ENCODE data around the gene PDCD6IP. TPM values are rescaled to one million over a fixed set of nuclear protein-coding genes. Genes with fewer than 3 reads are reported as not detected.
"Not testable (repeated sequence)": the region's sequence is repeated elsewhere in the genome, so short reads cannot be mapped to it uniquely, and the experiment has no call there.

Gene PDCD6IP
- total RNA-seq, 1 experiment from 2014 or later: 266 TPM

DNA sequence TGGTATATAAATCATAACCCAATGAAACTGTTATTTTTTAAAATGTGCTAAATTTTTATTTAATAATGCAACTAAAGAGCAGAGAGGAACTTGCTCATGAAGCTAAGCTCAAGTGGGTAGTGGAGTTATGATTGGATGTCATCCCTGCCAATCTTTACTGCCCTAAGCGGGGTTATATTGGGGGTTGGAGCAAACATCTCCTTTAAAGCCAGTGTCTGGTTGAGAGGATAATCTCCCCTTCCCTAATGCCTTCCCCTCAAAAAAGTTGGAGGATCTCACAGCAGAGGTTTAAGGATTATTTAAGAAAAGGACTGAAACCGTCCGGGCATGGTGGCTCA is 48.2 kb upstream of the PDCD6IP start:
- no peaks in the 10 kb centered on the region for H3F3A ChIP-seq (ENCODE audit: low read length, unreplicated experiment)
- no peak for TF ChIP-seq EZH2phosphoT487 (IDR thresholded peaks at IDR 0.05; ENCODE audit: borderline replicate concordance, low read length)
- TF ChIP-seq, protein P1, sequence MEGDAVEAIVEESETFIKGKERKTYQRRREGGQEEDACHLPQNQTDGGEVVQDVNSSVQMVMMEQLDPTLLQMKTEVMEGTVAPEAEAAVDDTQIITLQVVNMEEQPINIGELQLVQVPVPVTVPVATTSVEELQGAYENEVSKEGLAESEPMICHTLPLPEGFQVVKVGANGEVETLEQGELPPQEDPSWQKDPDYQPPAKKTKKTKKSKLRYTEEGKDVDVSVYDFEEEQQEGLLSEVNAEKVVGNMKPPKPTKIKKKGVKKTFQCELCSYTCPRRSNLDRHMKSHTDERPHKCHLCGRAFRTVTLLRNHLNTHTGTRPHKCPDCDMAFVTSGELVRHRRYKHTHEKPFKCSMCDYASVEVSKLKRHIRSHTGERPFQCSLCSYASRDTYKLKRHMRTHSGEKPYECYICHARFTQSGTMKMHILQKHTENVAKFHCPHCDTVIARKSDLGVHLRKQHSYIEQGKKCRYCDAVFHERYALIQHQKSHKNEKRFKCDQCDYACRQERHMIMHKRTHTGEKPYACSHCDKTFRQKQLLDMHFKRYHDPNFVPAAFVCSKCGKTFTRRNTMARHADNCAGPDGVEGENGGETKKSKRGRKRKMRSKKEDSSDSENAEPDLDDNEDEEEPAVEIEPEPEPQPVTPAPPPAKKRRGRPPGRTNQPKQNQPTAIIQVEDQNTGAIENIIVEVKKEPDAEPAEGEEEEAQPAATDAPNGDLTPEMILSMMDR (conservative IDR thresholded peaks at IDR 0.05; ENCODE audit: low read depth, low read length): no peak
- no peak for TF ChIP-seq EZH2 (IDR thresholded peaks at IDR 0.05; ENCODE audit: low read length, unreplicated experiment)
- intact Hi-C loops (cut with micrococcal nuclease): no loop called here
- no peak overlapping the region for H3K9ac ChIP-seq (ENCODE audit: low read length)
- BruUV-seq (replicated peaks): no TSS peak
- ATAC-seq (no peak), DNase-seq (no peak)
- no peaks in the 10 kb centered on the region for H3K27me3 ChIP-seq (ENCODE audit: low read length)
- POLR2A ChIA-PET (ENCODE audit: unreplicated experiment): no interaction called here
- H3K9me2 ChIP-seq (replicated peaks; ENCODE audit: low read length): no peaks in the 10 kb centered on the region
- H3K79me2 ChIP-seq (ENCODE audit: low read length): no peaks in the 10 kb centered on the region
- H3K4me2 ChIP-seq (ENCODE audit: low read length): no peak overlapping the region
- no peak overlapping the region for H3K27ac ChIP-seq (ENCODE audit: low read length)
- CTCF ChIA-PET: no interaction called here
- no peak overlapping the region for H2AFZ ChIP-seq (ENCODE audit: low read length)
- H3K9me3 ChIP-seq (ENCODE audit: low read length): peaks cover 9% of the 10 kb centered on the region
- H3K4me1 ChIP-seq (ENCODE audit: insufficient read depth, low read length): 0 out of 2 replicates have a peak, but pooled peaks cover 3% of the 10 kb centered on the region
- H3K36me3 ChIP-seq (ENCODE audit: low read depth, low read length): no peaks in the 10 kb centered on the region
- H4K20me1 ChIP-seq (ENCODE audit: low read length): no peaks in the 10 kb centered on the region
- no peak overlapping the region for H3K4me3 ChIP-seq (ENCODE audit: low read length)

DNA sequence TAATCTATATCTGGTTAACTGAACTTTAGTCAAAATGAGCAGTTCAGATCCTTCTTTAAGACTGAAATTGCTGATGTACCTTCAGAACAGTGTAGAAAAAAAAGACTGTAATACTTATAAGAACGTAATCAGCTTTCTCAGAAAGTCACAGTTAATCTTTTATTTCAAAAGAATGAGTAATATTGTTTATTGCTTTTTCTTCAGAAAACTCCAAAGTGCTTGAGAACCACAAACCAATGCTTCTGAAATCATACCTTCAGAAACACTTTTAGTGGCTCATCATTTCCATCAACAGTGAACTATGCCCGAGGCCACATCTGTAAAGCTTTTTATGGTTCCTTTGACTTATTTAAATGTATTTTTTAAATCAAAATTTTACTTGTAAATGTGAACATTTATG is 47.1 kb upstream of the PDCD6IP start:
- TF ChIP-seq EZH2phosphoT487 (IDR thresholded peaks at IDR 0.05; ENCODE audit: borderline replicate concordance, low read length): no peak
- TF ChIP-seq, protein P1 (conservative IDR thresholded peaks at IDR 0.05; ENCODE audit: low read depth, low read length): no peak
- no peak for TF ChIP-seq EZH2 (IDR thresholded peaks at IDR 0.05; ENCODE audit: low read length, unreplicated experiment)
- H3K9ac ChIP-seq (ENCODE audit: low read length): no peak overlapping the region
- CTCF ChIA-PET: no interaction called here
- intact Hi-C loops (cut with micrococcal nuclease): no loop called here
- ATAC-seq (no peak), DNase-seq (no peak)
- H3K4me1 ChIP-seq (ENCODE audit: insufficient read depth, low read length): 0 out of 2 replicates have a peak, but pooled peaks cover 3% of the 10 kb centered on the region
- no peaks in the 10 kb centered on the region for H3K27me3 ChIP-seq (ENCODE audit: low read length)
- BruUV-seq (replicated peaks): no TSS peak
- H2AFZ ChIP-seq (ENCODE audit: low read length): no peak overlapping the region
- no peak overlapping the region for H3K27ac ChIP-seq (ENCODE audit: low read length)
- no peaks in the 10 kb centered on the region for H4K20me1 ChIP-seq (ENCODE audit: low read length)
- POLR2A ChIA-PET (ENCODE audit: unreplicated experiment): no interaction called here
- H3K4me3 ChIP-seq (ENCODE audit: low read length): no peak overlapping the region
- no peaks in the 10 kb centered on the region for H3K9me2 ChIP-seq (replicated peaks; ENCODE audit: low read length)
- H3K4me2 ChIP-seq (ENCODE audit: low read length): no peak overlapping the region
- H3K36me3 ChIP-seq (ENCODE audit: low read depth, low read length): no peaks in the 10 kb centered on the region
- H3F3A ChIP-seq (ENCODE audit: low read length, unreplicated experiment): no peaks in the 10 kb centered on the region
- no peaks in the 10 kb centered on the region for H3K79me2 ChIP-seq (ENCODE audit: low read length)
- peaks cover 9% of the 10 kb centered on the region for H3K9me3 ChIP-seq (ENCODE audit: low read length)

DNA sequence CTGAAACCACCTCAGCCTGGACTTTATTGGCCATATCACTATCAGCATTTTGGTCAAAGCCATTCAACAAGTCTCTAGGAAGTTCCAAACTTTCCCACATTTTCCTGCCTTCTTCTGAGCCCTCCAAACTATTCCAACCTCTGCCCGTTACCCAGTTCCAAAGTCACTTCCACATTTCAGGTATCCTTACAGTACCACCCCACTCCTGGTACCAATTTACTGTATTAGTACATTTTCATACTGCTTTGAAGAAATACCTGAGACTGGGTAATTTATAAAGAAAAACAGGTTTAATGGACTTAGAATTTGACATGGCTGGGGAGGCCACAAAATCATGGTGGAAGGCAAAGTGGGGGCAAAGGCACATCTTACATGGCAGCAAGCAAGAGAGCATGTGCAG is 44.0 kb upstream of the PDCD6IP start:
- DNase-seq; POLR2A ChIA-PET (ENCODE audit: unreplicated experiment); ATAC-seq; H3K27me3 ChIP-seq (ENCODE audit: low read length); H3K27ac ChIP-seq (ENCODE audit: low read length); CTCF ChIA-PET; H3K9me2 ChIP-seq (replicated peaks; ENCODE audit: low read length); H3K36me3 ChIP-seq (ENCODE audit: low read depth, low read length); H3K79me2 ChIP-seq (ENCODE audit: low read length); H3K4me3 ChIP-seq (ENCODE audit: low read length); H3K9ac ChIP-seq (ENCODE audit: low read length); H3K4me1 ChIP-seq (ENCODE audit: insufficient read depth, low read length); H3K9me3 ChIP-seq (ENCODE audit: low read length); H2AFZ ChIP-seq (ENCODE audit: low read length); intact Hi-C loops (cut with micrococcal nuclease); H3F3A ChIP-seq (ENCODE audit: low read length, unreplicated experiment); H4K20me1 ChIP-seq (ENCODE audit: low read length); BruUV-seq (replicated peaks); H3K4me2 ChIP-seq (ENCODE audit: low read length): not testable (repeated sequence)
